ENCODE data around the gene RTP3.
"Not testable (repeated sequence)": the region's sequence is repeated elsewhere in the genome, so short reads cannot be mapped to it uniquely, and the experiment has no call there.

Gene RTP3

DNA sequence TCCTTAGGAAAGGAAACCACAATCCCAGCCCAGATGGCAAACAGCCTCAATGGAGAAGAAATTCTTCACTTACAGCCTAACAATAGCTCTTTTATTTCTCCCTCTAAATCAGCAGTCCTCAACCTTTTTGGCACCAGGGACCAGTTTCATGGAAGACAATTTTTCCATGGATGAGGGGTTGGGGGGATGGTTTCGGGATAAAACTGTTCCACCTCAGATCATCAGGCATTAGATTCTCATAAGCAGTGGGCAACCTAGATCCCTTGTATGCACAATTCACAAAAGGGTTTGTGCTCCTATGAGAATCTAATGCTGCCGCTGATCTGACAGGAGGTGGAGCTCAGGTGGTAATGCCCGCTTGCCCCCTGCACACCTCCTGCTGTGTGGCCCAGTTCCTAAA is 50.8 kb downstream of the RTP3 start:
- not testable (repeated sequence) for DNase-seq (ENCODE audit: low spot score)

DNA sequence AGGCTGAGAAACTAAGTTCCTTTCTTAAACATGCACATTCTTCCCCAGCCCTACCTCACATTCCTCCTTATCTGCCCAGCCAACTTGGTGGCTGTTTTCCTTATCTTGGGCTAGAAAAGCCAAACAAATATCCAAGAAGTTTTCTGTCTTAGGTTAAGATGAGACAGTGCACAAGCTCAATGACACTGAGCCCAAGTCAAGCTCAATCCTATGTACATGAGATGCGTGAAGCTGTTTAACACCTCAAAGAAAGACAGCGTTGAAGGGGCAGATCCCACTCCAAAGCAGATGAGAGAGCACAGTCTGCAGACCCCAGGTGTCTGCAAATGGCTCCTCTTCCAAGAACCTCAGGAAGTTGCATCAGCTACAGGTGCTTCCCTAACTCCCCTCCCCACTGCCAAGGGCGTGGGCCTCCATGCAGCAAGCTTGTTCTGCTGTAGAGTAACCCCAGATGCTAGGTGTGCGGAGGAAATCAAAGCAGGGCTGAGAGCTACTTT is 51.7 kb downstream of the RTP3 start:
- DNase-seq (ENCODE audit: low spot score): no peak

DNA sequence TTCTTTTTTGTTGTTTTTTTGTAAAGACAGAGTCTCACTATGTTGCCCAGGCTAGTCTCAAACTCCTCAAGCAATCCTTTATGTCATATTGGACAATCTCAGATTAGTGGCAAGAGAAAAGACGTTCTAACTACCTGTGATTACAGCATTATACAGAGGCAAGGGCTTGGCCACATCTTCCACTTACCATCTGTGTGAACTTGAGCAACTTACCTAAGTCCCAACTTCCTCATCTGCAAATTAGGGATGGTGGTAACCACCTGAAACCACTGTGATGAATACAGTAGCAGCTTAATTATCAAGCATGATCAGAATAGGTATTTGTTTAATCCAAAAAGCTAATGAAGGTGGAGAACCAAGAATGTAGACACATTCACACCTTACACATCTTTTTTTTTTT is 52.2 kb downstream of the RTP3 start:
- no peak for DNase-seq (ENCODE audit: low spot score)
